ENCODE results near the gene ZSCAN1. TPM values are rescaled to one million over a fixed set of nuclear protein-coding genes. Genes with fewer than 3 reads are reported as not detected.

Gene ZSCAN1
- total RNA-seq, 2 experiments from 2014 or later = not detected

GRCh38 chr19:58020129-58020528, 13.7 kb upstream of the ZSCAN1 start:
- Mint-ChIP-seq H3K36me3 (ENCODE audit: low read depth) (peaks cover 5% of the 10 kb centered on the region), H3K9me3 (peaks cover 43% of the 10 kb centered on the region), H3K27me3 (no peaks in the 10 kb centered on the region), H3K4me1 (no peaks in the 10 kb centered on the region), H3K4me3 (no peak overlapping the region), H3K27ac (no peak overlapping the region)
- no peak for DNase-seq
- ChIA-PET POLR2A (no interaction called here), CTCF (no interaction called here)

- no peak for DNase-seq
- peaks cover 6% of the 10 kb centered on the region for H3K36me3 Mint-ChIP-seq (ENCODE audit: low read depth)
- H3K4me3 Mint-ChIP-seq = no peak overlapping the region
- H3K27ac Mint-ChIP-seq = no peak overlapping the region
- peaks cover 43% of the 10 kb centered on the region for H3K9me3 Mint-ChIP-seq
- no peaks in the 10 kb centered on the region for H3K4me1 Mint-ChIP-seq
- POLR2A ChIA-PET = no interaction called here
- no peaks in the 10 kb centered on the region for H3K27me3 Mint-ChIP-seq
- CTCF ChIA-PET = no interaction called here
These were observed 12.1 kb upstream of the ZSCAN1 start for GRCh38 chr19:58021541-58022282.

GRCh38 chr19:58022283-58022660, 11.6 kb upstream of the ZSCAN1 start:
- no peak overlapping the region for H3K4me3 Mint-ChIP-seq
- peaks cover 40% of the 10 kb centered on the region for H3K9me3 Mint-ChIP-seq
- H3K4me1 Mint-ChIP-seq = no peaks in the 10 kb centered on the region
- DNase-seq = no peak
- CTCF ChIA-PET = no interaction called here
- no peaks in the 10 kb centered on the region for H3K27me3 Mint-ChIP-seq
- H3K36me3 Mint-ChIP-seq (ENCODE audit: low read depth) = peaks cover 6% of the 10 kb centered on the region
- H3K27ac Mint-ChIP-seq = no peak overlapping the region
- POLR2A ChIA-PET = no interaction called here

- H3K27ac Mint-ChIP-seq = no peak overlapping the region
- no peaks in the 10 kb centered on the region for H3K4me1 Mint-ChIP-seq
- DNase-seq = no peak
- peaks cover 40% of the 10 kb centered on the region for H3K9me3 Mint-ChIP-seq
- H3K4me3 Mint-ChIP-seq = no peak overlapping the region
- H3K36me3 Mint-ChIP-seq (ENCODE audit: low read depth) = peaks cover 9% of the 10 kb centered on the region
- ChIA-PET POLR2A (no interaction called here), CTCF (no interaction called here)
- H3K27me3 Mint-ChIP-seq = no peaks in the 10 kb centered on the region
These were observed 9.2 kb upstream of the ZSCAN1 start for GRCh38 chr19:58024661-58025060.

GRCh38 chr19:58034477-58034793, 610 bp downstream of the ZSCAN1 start:
- CTCF ChIA-PET = no interaction called here
- H3K27me3 Mint-ChIP-seq = no peaks in the 10 kb centered on the region

GRCh38 chr19:58035863-58036262, 2.0 kb downstream of the ZSCAN1 start:
- peaks cover 11% of the 10 kb centered on the region for H3K36me3 Mint-ChIP-seq (ENCODE audit: low read depth)
- POLR2A ChIA-PET = no interaction called here
- H3K27ac Mint-ChIP-seq = no peak overlapping the region
- H3K4me1 Mint-ChIP-seq = no peaks in the 10 kb centered on the region
- DNase-seq = no peak
- H3K27me3 Mint-ChIP-seq = no peaks in the 10 kb centered on the region
- CTCF ChIA-PET = no interaction called here
- peaks cover 31% of the 10 kb centered on the region for H3K9me3 Mint-ChIP-seq
- no peak overlapping the region for H3K4me3 Mint-ChIP-seq

More at GRCh38 chr19:58034477-58034793, 610 bp downstream of the ZSCAN1 start:
- Mint-ChIP-seq H3K4me1 (no peaks in the 10 kb centered on the region), H3K27ac (no peak overlapping the region), H3K36me3 (ENCODE audit: low read depth) (peaks cover 11% of the 10 kb centered on the region), H3K9me3 (peaks cover 32% of the 10 kb centered on the region), H3K4me3 (no peak overlapping the region)
- POLR2A ChIA-PET = no interaction called here
- DNase-seq = no peak

GRCh38 chr19:58037927-58038687, 4.3 kb downstream of the ZSCAN1 start:
- DNase-seq = no peak
- Mint-ChIP-seq H3K4me3 (no peak overlapping the region), H3K36me3 (ENCODE audit: low read depth) (peaks cover 11% of the 10 kb centered on the region), H3K27ac (no peak overlapping the region), H3K27me3 (no peaks in the 10 kb centered on the region), H3K4me1 (no peaks in the 10 kb centered on the region), H3K9me3 (peaks cover 33% of the 10 kb centered on the region)
- ChIA-PET POLR2A (no interaction called here), CTCF (no interaction called here)

- ChIA-PET POLR2A (no interaction called here), CTCF (no interaction called here)
- Mint-ChIP-seq H3K4me3 (no peak overlapping the region), H3K27ac (no peak overlapping the region), H3K36me3 (ENCODE audit: low read depth) (peaks cover 13% of the 10 kb centered on the region), H3K4me1 (no peaks in the 10 kb centered on the region), H3K27me3 (no peaks in the 10 kb centered on the region), H3K9me3 (peaks cover 38% of the 10 kb centered on the region)
- DNase-seq = no peak
These were observed 4.9 kb downstream of the ZSCAN1 start for GRCh38 chr19:58038688-58039204.

GRCh38 chr19:58040751-58041525, 7.1 kb downstream of the ZSCAN1 start:
- DNase-seq = no peak
- H3K36me3 Mint-ChIP-seq (ENCODE audit: low read depth) = peaks cover 5% of the 10 kb centered on the region
- no peak overlapping the region for H3K27ac Mint-ChIP-seq
- peaks cover 33% of the 10 kb centered on the region for H3K9me3 Mint-ChIP-seq
- CTCF ChIA-PET = no interaction called here
- no peaks in the 10 kb centered on the region for H3K4me1 Mint-ChIP-seq
- POLR2A ChIA-PET = no interaction called here
- no peak overlapping the region for H3K4me3 Mint-ChIP-seq
- H3K27me3 Mint-ChIP-seq = no peaks in the 10 kb centered on the region

GRCh38 chr19:58042495-58043340, 8.9 kb downstream of the ZSCAN1 start:
- ChIA-PET POLR2A (no interaction called here), CTCF (no interaction called here)
- Mint-ChIP-seq H3K9me3 (peaks cover 34% of the 10 kb centered on the region), H3K36me3 (ENCODE audit: low read depth) (peaks cover 2% of the 10 kb centered on the region), H3K27me3 (no peaks in the 10 kb centered on the region), H3K27ac (no peak overlapping the region), H3K4me1 (no peaks in the 10 kb centered on the region), H3K4me3 (no peak overlapping the region)
- no peak for DNase-seq

- H3K9me3 Mint-ChIP-seq = peaks cover 45% of the 10 kb centered on the region
- ChIA-PET CTCF (no interaction called here), POLR2A (no interaction called here)
- H3K27me3 Mint-ChIP-seq = no peaks in the 10 kb centered on the region
- H3K4me1 Mint-ChIP-seq = no peaks in the 10 kb centered on the region
- no peak for DNase-seq
- H3K36me3 Mint-ChIP-seq (ENCODE audit: low read depth) = peaks cover 4% of the 10 kb centered on the region
- H3K27ac Mint-ChIP-seq = no peak overlapping the region
- H3K4me3 Mint-ChIP-seq = no peak overlapping the region
These were observed 10.6 kb downstream of the ZSCAN1 start for GRCh38 chr19:58044391-58044790.

- ChIA-PET POLR2A (no interaction called here), CTCF (no interaction called here)
- H3K36me3 Mint-ChIP-seq (ENCODE audit: low read depth) = peaks cover 4% of the 10 kb centered on the region
- no peak for DNase-seq
- H3K4me1 Mint-ChIP-seq = no peaks in the 10 kb centered on the region
- no peaks in the 10 kb centered on the region for H3K27me3 Mint-ChIP-seq
- H3K9me3 Mint-ChIP-seq = peaks cover 49% of the 10 kb centered on the region
- H3K27ac Mint-ChIP-seq = no peak overlapping the region
- no peak overlapping the region for H3K4me3 Mint-ChIP-seq
These were observed 11.1 kb downstream of the ZSCAN1 start for GRCh38 chr19:58044886-58045285.
